ENCODE results near the gene TTLL12. TPM values are rescaled to one million over a fixed set of nuclear protein-coding genes. Genes with fewer than 3 reads are reported as not detected.

Gene TTLL12
- total and polyA plus RNA-seq, 2 of the 8 experiments (the other 6 are each of a cell fraction or from before 2014, with no cell fraction given) = 101 to 124 TPM

GRCh38 chr22:43157874-43158546, 28.9 kb downstream of the TTLL12 start:
- Histone ChIP-seq H3K4ac (replicated peaks; ENCODE audit: insufficient read length, low read depth, low read length) (no peak overlapping the region), H3K23ac (ENCODE audit: insufficient read length) (no peak overlapping the region), H4K8ac (ENCODE audit: extremely low read depth, insufficient read depth, low read length) (no peak overlapping the region), H3K36me3 (ENCODE audit: control insufficient read depth in 2 of 4, insufficient read depth in 4 of 4, low read length in 3 of 4) (no peaks in the 10 kb centered on the region), H3K23me2 (ENCODE audit: low read depth, low read length) (no peaks in the 10 kb centered on the region), H2BK15ac (ENCODE audit: low read length) (no peak overlapping the region), H2AK5ac (ENCODE audit: low read depth, low read length) (no peak overlapping the region), H3K27ac (ENCODE audit: low read depth, low read length) (no peak overlapping the region), H3K4me3 (ENCODE audit: extremely low read depth in 1 of 4, insufficient read depth in 2 of 4, low read depth in 3 of 4, low read length in 4 of 4) (no peak overlapping the region), H3K14ac (ENCODE audit: insufficient read length) (no peak overlapping the region), H4K91ac (replicated peaks; ENCODE audit: insufficient read length, low read length) (no peak overlapping the region), H3K18ac (ENCODE audit: extremely low read depth, low read length) (no peak overlapping the region; the same call in 1 of the 2 replicates), H3K79me2 (ENCODE audit: control insufficient read depth in 1 of 2, insufficient read depth in 2 of 2, low read length in 2 of 2) (no peaks in the 10 kb centered on the region), H3K9me3 (ENCODE audit: insufficient read depth in 2 of 2, low read depth in 1 of 2, low read length in 1 of 2) (no peaks in the 10 kb centered on the region), H2BK12ac (ENCODE audit: low read depth, low read length) (no peak overlapping the region), H3K56ac (replicated peaks; ENCODE audit: insufficient read length, low read depth, low read length) (no peak overlapping the region), H3K79me1 (ENCODE audit: low read depth, low read length) (no peaks in the 10 kb centered on the region), H3K4me2 (ENCODE audit: insufficient read depth in 1 of 2, low read depth in 2 of 2, low read length in 2 of 2) (no peak overlapping the region), H3K4me1 (replicated peaks in 1 of 4; ENCODE audit: control insufficient read depth in 3 of 4, insufficient read depth in 4 of 4, low read length in 3 of 4) (peaks cover 0 to 8% (median 5%) of the 10 kb centered on the region in 4 experiments; a peak in 4 of 7 replicates), H3K9ac (replicated peaks in 1 of 4; ENCODE audit: extremely low read depth in 1 of 4, low read depth in 3 of 4, low read length in 3 of 4) (no peak overlapping the region; a peak in 1 of 7 replicates), H4K20me1 (replicated peaks in 1 of 2; ENCODE audit: control insufficient read depth in 1 of 2, insufficient read depth in 2 of 2, low read length in 2 of 2) (peaks cover 0 to 4% of the 10 kb centered on the region in 2 experiments), H3K27me3 (replicated peaks in 1 of 4; ENCODE audit: control insufficient read depth in 3 of 4, extremely low read depth in 1 of 4, insufficient read depth in 3 of 4, low read length in 3 of 4) (no peaks in the 10 kb centered on the region; a peak in 1 of 7 replicates), H2BK120ac (replicated peaks; ENCODE audit: low read depth, low read length) (no peak overlapping the region), H2BK20ac (ENCODE audit: low read length) (no peak overlapping the region), H2BK5ac (ENCODE audit: low read depth, low read length) (no peak overlapping the region), H2AFZ (ENCODE audit: low read length) (no peak overlapping the region), H4K5ac (ENCODE audit: insufficient read length, low read depth, low read length) (no peak overlapping the region)
- CTCF ChIA-PET (ENCODE audit: partially characterized antibody) = interaction anchor here (1.1 to 1.5 kb wide), 3 partner anchors 19 to 191 kb away, joined by 3 to 5 read pairs (median 4); no protein-coding TSS in a partner anchor
- WGBS, 2 experiments (ENCODE audit: extremely low coverage in 1 of 2, insufficient coverage in 1 of 2, insufficient read length in 1 of 2, insufficient replicate concordance in 2 of 2, low coverage in 1 of 2, low lambda C conversion rate in 2 of 2, missing lambda C conversion rate in 1 of 2) = 93% methylated on average over 9 of the region's 9 CpGs; no CpG with 5 or more reads in 1 of the 2 experiments
- POLR2A ChIA-PET (ENCODE audit: partially characterized antibody) = interaction anchor here (1.1 to 2.3 kb wide), 2 partner anchors 11 to 24 kb away, joined by 4 to 11 read pairs; no protein-coding TSS in a partner anchor
- DNase-seq (ENCODE audit: low read depth in 1 of 2, low spot score in 2 of 2) (no peak), FAIRE-seq (no peak)
- TF ChIP-seq ZNF274 (IDR thresholded peaks at IDR 0.05; ENCODE audit: borderline replicate concordance, extremely low read depth, low read length) = no peak
- TF ChIP-seq EGR1 (IDR thresholded peaks at IDR 0.05; ENCODE audit: borderline replicate concordance, low read depth, low read length) = no peak
- no peak for TF ChIP-seq RXRA (IDR thresholded peaks at IDR 0.05; ENCODE audit: insufficient read depth, low read depth, low read length)
- no peak for TF ChIP-seq TEAD4 (IDR thresholded peaks at IDR 0.05; ENCODE audit: low read depth, low read length)
- TF ChIP-seq CBX8 (IDR thresholded peaks at IDR 0.05; ENCODE audit: borderline replicate concordance, low read depth, low read length) = no peak
